Upper lobe of right lung (tissue), 1 donor: ENCODE results near the gene DNAJC12. TPM values are rescaled to one million over a fixed set of nuclear protein-coding genes. Genes with fewer than 3 reads are reported as not detected.
A peak's percentile ranks its signal among the peaks of the same experiment; 100 is the strongest.

Experiments
- ATAC-seq: fragments of 200-7000 bp; cut with Tn5 transposase; one replicate; pipeline ENCODE4 v1.9.1; 2020; ENCODE audit warnings: mild to moderate bottlenecking, moderate library complexity
- DNase-seq: peaks from one replicate; pipeline ENCODE4 v3.0.0-alpha.2; 2020
- H3K27ac ChIP-seq: fragments of 200-600 bp; one replicate; pipeline ENCODE4 v1.8.0; 2022
- H3K27me3 ChIP-seq: fragments of 200-600 bp; one replicate; pipeline ENCODE4 v1.8.0; 2022; ENCODE audit warnings: mild to moderate bottlenecking
- H3K36me3 ChIP-seq: fragments of 200-600 bp; one replicate; pipeline ENCODE4 v1.8.0; 2022
- H3K4me1 ChIP-seq: fragments of 200-600 bp; one replicate; pipeline ENCODE4 v1.8.0; 2022
- H3K4me3 ChIP-seq: fragments of 200-600 bp; one replicate; pipeline ENCODE4 v1.8.0; 2022; ENCODE audit warnings: mild to moderate bottlenecking
- H3K9me3 ChIP-seq: fragments of 200-600 bp; one replicate; pipeline ENCODE4 v1.8.0; 2022
- intact Hi-C: fragments of 100-400 bp; cut with DNase I; formaldehyde crosslinking; loops from one replicate; pipeline ENCODE4 v1.11.0; 2022
- total RNA-seq: library from RNA; stranded (reverse); fragmentation: NEBNext Ultra II Directional; extraction: Animal tissue kit (Norgen Biotek cat#: 25700); gene quantifications from one replicate; pipeline ENCODE4 v1.2.1, GENCODE V29; 2021
- TF ChIP-seq, protein P1 (sequence below): fragments of 200-600 bp; IDR thresholded peaks from one replicate; pipeline ENCODE4 v1.8.0; 2022; ENCODE audit warnings: antibody characterized with exemption
- donor health status: DM: no; HTN: yes; CAD: no; lungs with severe emphysema.

DNAJC12 gene
- total RNA-seq, 1 donor from 2014 or later: 1.6 TPM

DNA sequence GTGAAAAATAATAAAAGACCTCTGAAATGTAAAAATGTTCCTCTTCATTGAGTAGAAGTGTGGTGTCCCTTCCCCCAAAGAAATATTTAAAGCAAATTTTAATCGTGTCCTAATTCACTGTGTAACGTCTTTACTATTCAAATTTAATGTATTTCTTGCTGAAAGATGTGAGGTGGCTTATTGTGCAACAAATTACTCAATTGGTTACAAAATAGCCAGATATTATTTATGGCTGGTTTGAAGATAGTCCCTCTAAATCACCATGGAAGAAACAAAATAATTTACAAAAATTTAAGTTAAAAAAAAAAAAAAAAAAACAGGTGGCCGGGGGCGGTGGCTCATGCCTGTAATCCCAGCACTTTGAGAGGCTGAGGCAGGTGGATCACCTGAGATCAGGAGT is 43.7 kb downstream of the DNAJC12 start:
- Histone ChIP-seq H3K4me3 (no peak overlapping the region), H3K9me3 (no peaks in the 10 kb centered on the region), H3K27ac (no peak overlapping the region), H3K36me3 (no peaks in the 10 kb centered on the region), H3K4me1 (no peaks in the 10 kb centered on the region), H3K27me3 (no peaks in the 10 kb centered on the region)
- intact Hi-C loops: no loop called here
- ATAC-seq (no peak), DNase-seq (no peak)
- TF ChIP-seq, protein P1, sequence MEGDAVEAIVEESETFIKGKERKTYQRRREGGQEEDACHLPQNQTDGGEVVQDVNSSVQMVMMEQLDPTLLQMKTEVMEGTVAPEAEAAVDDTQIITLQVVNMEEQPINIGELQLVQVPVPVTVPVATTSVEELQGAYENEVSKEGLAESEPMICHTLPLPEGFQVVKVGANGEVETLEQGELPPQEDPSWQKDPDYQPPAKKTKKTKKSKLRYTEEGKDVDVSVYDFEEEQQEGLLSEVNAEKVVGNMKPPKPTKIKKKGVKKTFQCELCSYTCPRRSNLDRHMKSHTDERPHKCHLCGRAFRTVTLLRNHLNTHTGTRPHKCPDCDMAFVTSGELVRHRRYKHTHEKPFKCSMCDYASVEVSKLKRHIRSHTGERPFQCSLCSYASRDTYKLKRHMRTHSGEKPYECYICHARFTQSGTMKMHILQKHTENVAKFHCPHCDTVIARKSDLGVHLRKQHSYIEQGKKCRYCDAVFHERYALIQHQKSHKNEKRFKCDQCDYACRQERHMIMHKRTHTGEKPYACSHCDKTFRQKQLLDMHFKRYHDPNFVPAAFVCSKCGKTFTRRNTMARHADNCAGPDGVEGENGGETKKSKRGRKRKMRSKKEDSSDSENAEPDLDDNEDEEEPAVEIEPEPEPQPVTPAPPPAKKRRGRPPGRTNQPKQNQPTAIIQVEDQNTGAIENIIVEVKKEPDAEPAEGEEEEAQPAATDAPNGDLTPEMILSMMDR: no peak

DNA sequence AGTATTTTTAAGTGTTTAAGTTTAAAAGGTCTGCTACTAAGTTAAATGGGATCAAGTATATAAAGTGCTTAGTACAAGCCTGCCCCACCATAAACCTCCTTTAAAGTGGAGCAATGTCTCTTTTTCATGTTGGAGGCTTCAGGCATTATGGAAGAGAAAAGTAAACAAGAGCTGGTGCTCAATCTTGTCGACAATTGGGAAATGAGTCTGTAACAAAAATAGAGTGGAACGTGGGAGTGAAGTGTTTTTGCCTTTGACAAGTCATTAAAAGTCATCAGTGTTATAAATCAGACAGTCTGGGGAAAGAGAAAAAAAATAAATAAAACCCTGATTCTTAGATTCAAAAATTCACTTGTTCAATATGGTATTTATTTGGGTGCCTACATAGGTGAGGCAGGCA is 44.7 kb downstream of the DNAJC12 start:
- intact Hi-C loops: no loop called here
- Histone ChIP-seq H3K4me1 (no peaks in the 10 kb centered on the region), H3K4me3 (no peak overlapping the region), H3K27me3 (no peaks in the 10 kb centered on the region), H3K36me3 (no peaks in the 10 kb centered on the region), H3K27ac (no peak overlapping the region), H3K9me3 (no peaks in the 10 kb centered on the region)
- no peak for DNase-seq
- ATAC-seq: no peak
- TF ChIP-seq, protein P1: no peak

DNA sequence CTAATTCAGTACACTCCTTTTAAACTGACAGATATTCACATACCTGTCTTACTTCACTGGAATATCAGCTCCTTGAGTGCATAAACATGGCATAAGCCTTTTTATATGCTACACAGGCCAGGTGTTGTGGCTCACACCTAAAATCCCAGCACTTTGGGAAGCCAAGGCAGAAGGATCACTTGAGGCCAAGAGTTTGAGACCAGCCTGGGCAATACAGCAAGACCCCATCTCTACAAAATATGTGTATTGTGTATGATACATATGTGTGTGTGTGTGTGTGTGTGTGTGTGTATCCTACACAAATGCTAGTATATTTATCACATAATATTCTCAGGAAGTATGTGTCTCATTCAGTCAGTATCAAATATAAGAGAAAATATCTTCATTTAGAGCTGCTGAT is 45.3 kb downstream of the DNAJC12 start:
- Histone ChIP-seq H3K4me1 (no peaks in the 10 kb centered on the region), H3K27ac (no peak overlapping the region), H3K27me3 (no peaks in the 10 kb centered on the region), H3K9me3 (no peaks in the 10 kb centered on the region), H3K36me3 (no peaks in the 10 kb centered on the region), H3K4me3 (no peak overlapping the region)
- intact Hi-C loops: no loop called here
- TF ChIP-seq, protein P1: no peak
- ATAC-seq (no peak), DNase-seq (no peak)

DNA sequence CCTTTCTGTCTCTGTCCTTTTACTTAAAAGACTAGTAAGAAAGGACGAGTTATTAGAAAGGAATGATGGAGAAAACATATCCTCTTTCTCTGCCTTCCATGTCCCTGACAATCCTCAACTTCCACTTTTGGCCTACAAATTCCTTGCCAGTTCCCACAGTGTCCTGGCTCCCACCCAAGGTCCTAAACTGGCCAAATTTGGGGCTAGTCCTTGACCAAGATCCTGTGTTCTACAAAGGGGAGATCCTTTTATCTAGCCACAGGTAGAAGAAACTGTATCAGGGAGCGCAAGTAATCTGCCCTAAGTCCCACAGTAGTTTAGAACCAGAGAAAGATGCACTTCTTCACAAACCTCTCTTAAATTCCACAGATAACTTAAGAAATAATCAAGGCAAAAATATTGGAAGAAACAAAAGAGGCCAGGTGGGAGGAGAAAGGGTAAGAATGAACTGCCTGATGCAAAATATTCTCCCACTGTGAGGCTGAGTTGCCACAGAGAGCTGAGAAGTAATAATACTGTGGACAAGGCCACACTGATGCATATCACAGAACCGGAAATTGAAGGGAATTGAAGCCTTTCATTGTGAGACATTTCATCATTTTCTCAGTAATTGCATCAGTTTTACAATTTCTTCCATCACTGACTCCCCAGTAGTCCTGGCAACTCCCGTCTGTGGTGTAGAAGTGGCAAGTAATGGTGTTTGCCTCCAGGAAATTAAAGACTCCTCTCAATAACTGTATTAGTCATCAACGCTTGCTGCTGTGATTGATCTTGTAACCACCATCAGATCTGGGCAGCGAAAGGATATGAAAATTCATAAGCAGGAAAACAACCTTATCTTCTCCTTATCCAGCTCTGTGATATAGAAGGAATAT is 47.2 kb downstream of the DNAJC12 start:
- no peak overlapping the region for H3K27ac ChIP-seq
- no peak overlapping the region for H3K4me3 ChIP-seq
- TF ChIP-seq, protein P1: no peak
- no peaks in the 10 kb centered on the region for H3K36me3 ChIP-seq
- H3K9me3 ChIP-seq: no peaks in the 10 kb centered on the region
- no peaks in the 10 kb centered on the region for H3K4me1 ChIP-seq
- H3K27me3 ChIP-seq: no peaks in the 10 kb centered on the region
- ATAC-seq (peak; percentile 57), DNase-seq (no peak)
- intact Hi-C loops: no loop called here

DNA sequence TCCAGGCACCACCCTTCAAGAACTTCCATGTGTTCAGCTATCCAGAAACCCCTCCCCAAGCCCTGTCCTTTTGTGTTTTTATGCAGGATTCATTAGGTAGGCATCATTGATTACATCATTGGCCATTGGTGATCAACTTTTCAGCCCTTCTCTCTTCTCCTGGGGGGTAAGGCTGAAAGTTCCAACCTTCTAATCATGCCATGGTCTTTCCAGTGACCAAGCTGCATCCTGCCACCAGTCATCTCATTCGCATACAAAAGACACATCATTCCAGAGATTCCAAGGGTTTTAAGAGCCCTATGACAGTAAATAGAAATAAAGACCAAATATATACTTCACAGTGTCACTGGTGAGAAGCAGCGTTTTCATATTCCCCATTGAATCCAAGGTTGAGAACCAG is 48.2 kb downstream of the DNAJC12 start:
- Histone ChIP-seq H3K36me3 (no peaks in the 10 kb centered on the region), H3K4me1 (no peaks in the 10 kb centered on the region), H3K4me3 (no peak overlapping the region), H3K27me3 (no peaks in the 10 kb centered on the region), H3K27ac (no peak overlapping the region), H3K9me3 (no peaks in the 10 kb centered on the region)
- no peak for DNase-seq
- intact Hi-C loops: no loop called here
- TF ChIP-seq, protein P1: no peak
- no peak for ATAC-seq
